ENCODE measurements around the gene OSBPL3.

DNA sequence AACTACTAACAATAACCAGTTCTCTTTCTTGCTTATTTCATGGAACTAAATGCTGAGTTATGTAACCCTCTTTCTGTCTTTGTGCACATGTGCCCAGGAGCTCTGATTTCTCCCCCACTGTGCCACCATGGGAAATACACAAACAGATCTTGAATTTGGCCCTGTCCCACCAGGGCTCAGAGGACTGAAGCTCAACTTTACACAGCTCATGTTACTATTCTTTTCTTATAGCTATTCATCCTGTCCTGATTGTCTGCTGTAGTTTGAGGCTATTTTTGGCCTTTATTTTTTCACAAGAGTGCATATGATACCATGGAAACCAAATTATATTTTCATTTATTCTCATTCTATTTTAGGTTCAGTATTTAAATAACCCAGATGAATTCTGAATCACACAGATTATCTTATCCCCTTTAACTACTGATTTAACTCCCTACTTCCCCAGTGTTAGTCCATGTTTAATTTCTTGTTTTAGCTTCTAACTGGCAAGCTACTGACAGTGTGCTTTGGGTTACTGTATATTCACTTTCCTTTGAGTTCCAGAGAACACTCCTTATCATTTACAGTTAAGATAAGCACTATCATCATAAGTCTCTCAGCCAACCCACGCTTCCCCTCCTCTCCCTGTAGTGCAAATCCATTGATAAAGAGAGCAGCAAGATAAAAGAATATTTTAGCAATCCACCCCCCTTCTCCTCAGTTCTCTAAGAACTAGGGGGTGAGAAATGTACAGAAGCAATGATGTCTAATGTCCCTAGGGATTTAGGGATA lies 150.9 kb downstream of the OSBPL3 start:
- TF ChIP-seq, protein P1, sequence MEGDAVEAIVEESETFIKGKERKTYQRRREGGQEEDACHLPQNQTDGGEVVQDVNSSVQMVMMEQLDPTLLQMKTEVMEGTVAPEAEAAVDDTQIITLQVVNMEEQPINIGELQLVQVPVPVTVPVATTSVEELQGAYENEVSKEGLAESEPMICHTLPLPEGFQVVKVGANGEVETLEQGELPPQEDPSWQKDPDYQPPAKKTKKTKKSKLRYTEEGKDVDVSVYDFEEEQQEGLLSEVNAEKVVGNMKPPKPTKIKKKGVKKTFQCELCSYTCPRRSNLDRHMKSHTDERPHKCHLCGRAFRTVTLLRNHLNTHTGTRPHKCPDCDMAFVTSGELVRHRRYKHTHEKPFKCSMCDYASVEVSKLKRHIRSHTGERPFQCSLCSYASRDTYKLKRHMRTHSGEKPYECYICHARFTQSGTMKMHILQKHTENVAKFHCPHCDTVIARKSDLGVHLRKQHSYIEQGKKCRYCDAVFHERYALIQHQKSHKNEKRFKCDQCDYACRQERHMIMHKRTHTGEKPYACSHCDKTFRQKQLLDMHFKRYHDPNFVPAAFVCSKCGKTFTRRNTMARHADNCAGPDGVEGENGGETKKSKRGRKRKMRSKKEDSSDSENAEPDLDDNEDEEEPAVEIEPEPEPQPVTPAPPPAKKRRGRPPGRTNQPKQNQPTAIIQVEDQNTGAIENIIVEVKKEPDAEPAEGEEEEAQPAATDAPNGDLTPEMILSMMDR (tag by site-specific recombination; IDR thresholded peaks at IDR 0.05): no peak
- TF ChIP-seq KLF16 (tag by site-specific recombination; IDR thresholded peaks at IDR 0.05): no peak
- no peak for TF ChIP-seq KLF1 (tag by site-specific recombination; IDR thresholded peaks at IDR 0.05)
- TF ChIP-seq SCRT2 (tag by site-specific recombination; IDR thresholded peaks at IDR 0.05): no peak
- no peak for TF ChIP-seq ZNF16 (tag by site-specific recombination; IDR thresholded peaks at IDR 0.05; ENCODE audit: low read depth)
- TF ChIP-seq, protein P2, sequence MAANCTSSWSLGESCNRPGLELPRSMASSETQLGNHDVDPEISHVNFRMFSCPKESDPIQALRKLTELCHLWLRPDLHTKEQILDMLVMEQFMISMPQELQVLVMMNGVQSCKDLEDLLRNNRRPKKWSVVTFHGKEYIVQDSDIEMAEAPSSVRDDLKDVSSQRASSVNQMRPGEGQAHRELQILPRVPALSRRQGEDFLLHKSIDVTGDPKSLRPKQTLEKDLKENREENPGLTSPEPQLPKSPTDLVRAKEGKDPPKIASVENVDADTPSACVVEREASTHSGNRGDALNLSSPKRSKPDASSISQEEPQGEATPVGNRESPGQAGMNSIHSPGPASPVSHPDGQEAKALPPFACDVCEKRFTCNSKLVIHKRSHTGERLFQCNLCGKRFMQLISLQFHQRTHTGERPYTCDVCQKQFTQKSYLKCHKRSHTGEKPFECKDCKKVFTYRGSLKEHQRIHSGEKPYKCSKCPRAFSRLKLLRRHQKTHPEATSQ (tag by site-specific recombination; IDR thresholded peaks at IDR 0.05): no peak
- TF ChIP-seq, protein P3, sequence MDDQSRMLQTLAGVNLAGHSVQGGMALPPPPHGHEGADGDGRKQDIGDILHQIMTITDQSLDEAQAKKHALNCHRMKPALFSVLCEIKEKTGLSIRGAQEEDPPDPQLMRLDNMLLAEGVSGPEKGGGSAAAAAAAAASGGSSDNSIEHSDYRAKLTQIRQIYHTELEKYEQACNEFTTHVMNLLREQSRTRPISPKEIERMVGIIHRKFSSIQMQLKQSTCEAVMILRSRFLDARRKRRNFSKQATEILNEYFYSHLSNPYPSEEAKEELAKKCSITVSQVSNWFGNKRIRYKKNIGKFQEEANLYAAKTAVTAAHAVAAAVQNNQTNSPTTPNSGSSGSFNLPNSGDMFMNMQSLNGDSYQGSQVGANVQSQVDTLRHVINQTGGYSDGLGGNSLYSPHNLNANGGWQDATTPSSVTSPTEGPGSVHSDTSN (CRISPR knock-in tag; IDR thresholded peaks at IDR 0.05): no peak
- no peak for TF ChIP-seq SETDB1 (IDR thresholded peaks at IDR 0.05; ENCODE audit: insufficient read length, low read length)
- TF ChIP-seq ZNF529 (tag by site-specific recombination; IDR thresholded peaks at IDR 0.05; ENCODE audit: insufficient replicate concordance): no peak
- no peak for TF ChIP-seq ZFP37 (tag by site-specific recombination; IDR thresholded peaks at IDR 0.05)
- TF ChIP-seq, protein P4, sequence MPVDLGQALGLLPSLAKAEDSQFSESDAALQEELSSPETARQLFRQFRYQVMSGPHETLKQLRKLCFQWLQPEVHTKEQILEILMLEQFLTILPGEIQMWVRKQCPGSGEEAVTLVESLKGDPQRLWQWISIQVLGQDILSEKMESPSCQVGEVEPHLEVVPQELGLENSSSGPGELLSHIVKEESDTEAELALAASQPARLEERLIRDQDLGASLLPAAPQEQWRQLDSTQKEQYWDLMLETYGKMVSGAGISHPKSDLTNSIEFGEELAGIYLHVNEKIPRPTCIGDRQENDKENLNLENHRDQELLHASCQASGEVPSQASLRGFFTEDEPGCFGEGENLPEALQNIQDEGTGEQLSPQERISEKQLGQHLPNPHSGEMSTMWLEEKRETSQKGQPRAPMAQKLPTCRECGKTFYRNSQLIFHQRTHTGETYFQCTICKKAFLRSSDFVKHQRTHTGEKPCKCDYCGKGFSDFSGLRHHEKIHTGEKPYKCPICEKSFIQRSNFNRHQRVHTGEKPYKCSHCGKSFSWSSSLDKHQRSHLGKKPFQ (tag by site-specific recombination; IDR thresholded peaks at IDR 0.05): no peak

Measured in HEK293 (cell line).